HCT116 (cell line): ENCODE data around the gene EFNB1. TPM values are rescaled to one million over a fixed set of nuclear protein-coding genes. Genes with fewer than 3 reads are reported as not detected.

ENCODE experiments used
- ATAC-seq: fragments of 200-7000 bp; cut with Tn5 transposase; 2 replicates; pipeline ENCODE4 v1.9.1; 2020; ENCODE audit warnings: mild to moderate bottlenecking, moderate library complexity
- BruUV-seq: library from RNA; stranded (reverse); fragments of 400-500 nt; replicated peaks from 2 replicates; lab custom pipeline; 2021; lab: Mats Ljungman, UMichigan
- CTCF ChIA-PET: fragments of 300-600 bp; sonication (Branson Sonifier 250); formaldehyde crosslinking; loops from one replicate; lab custom pipeline; 2021; ENCODE audit warnings: antibody characterized with exemption; lab: Charles Lee
- POLR2A ChIA-PET: fragments of 300-600, 350-600 bp; sonication (Branson Sonifier 250); formaldehyde crosslinking; loops from one replicate; lab custom pipeline; 2021; ENCODE audit warnings: antibody characterized with exemption; lab: Charles Lee
- RAD21 ChIA-PET, 2 experiments: fragments of 300-600 bp; sonication (Branson Sonifier 250); formaldehyde crosslinking; loops; one replicate each; lab custom pipeline; 2023; ENCODE audit warnings: low total read pairs in 2 of 2; ENCODE audit not compliant: uncharacterized antibody in 2 of 2, unreplicated experiment in 2 of 2, low non-redundant PET in 1 of 2; lab: Charles Lee
- DNase-seq: peaks from one replicate; pipeline ENCODE4 v3.0.0-alpha.2; 2010; ENCODE audit warnings: low read depth, low spot score
- H2AFZ ChIP-seq: fragments of 200-600 bp; shearing (Covaris generic), sonication (generic); 2 replicates; pipeline ENCODE4 v1.6.1; 2017; ENCODE audit warnings: low read depth, mixed run types, mixed read lengths, antibody characterized with exemption, low read length; ENCODE audit not compliant: poor library complexity, severe bottlenecking
- H3K27ac ChIP-seq: 2 replicates; pipeline ENCODE4 v1.5.1; 2012; ENCODE audit warnings: low read depth, low read length
- H3K27me3 ChIP-seq: fragments of 200-600 bp; sonication (generic); 2 replicates; pipeline ENCODE4 v1.6.1; 2016; ENCODE audit warnings: mixed run types, low read length, mixed read lengths; ENCODE audit not compliant: insufficient read depth
- H3K36me3 ChIP-seq, 2 experiments: fragments of 200-500 bp in 1 of 2; fragments of 200-600 bp in 1 of 2; sonication (Bioruptor generic) in 1 of 2; sonication (generic) in 1 of 2; 2 replicates each; pipeline versions ENCODE4 v1.5.1 to v1.6.1; 2014 to 2016; ENCODE audit warnings: low read length in 2 of 2, inconsistent platforms in 1 of 2, mixed read lengths in 1 of 2, mixed run types in 1 of 2; ENCODE audit not compliant: insufficient read depth in 2 of 2, control insufficient read depth in 1 of 2
- H3K4me1 ChIP-seq, 2 experiments: fragments of 200-600 bp in 1 of 2; sonication (generic) in 1 of 2; 2 replicates each; pipeline versions ENCODE4 v1.5.1 to v1.6.1; 2012 to 2017; ENCODE audit warnings: low read length in 2 of 2, inconsistent platforms in 1 of 2, mild to moderate bottlenecking in 1 of 2, mixed read lengths in 1 of 2, mixed run types in 1 of 2, moderate library complexity in 1 of 2; ENCODE audit not compliant: insufficient read depth in 2 of 2, control insufficient read depth in 1 of 2
- H3K4me2 ChIP-seq: fragments of 200-600 bp; sonication (generic); 2 replicates; pipeline ENCODE4 v1.6.1; 2017; ENCODE audit warnings: mixed run types, low read length, mixed read lengths
- H3K4me3 ChIP-seq, 2 experiments: fragments of 200-600 bp in 1 of 2; sonication (generic) in 1 of 2; replicated peaks in 1 of 2; 2 replicates each; pipeline ENCODE4 v1.5.1; 2011 to 2016; ENCODE audit warnings: low read length in 2 of 2, control low read depth in 1 of 2, low read depth in 1 of 2, mild to moderate bottlenecking in 1 of 2, mixed read lengths in 1 of 2, mixed run types in 1 of 2
- H3K79me2 ChIP-seq: fragments of 200-600 bp; sonication (generic); 2 replicates; pipeline ENCODE4 v1.6.1; 2017; ENCODE audit warnings: mild to moderate bottlenecking, mixed run types, low read length, moderate library complexity, mixed read lengths; ENCODE audit not compliant: insufficient read depth
- H3K9ac ChIP-seq: fragments of 200-600 bp; sonication (generic); 2 replicates; pipeline ENCODE4 v1.6.1; 2016; ENCODE audit warnings: low read length, mixed read lengths
- H3K9me2 ChIP-seq: fragments of 200-600 bp; sonication (generic), shearing (Covaris generic); 2 replicates; pipeline ENCODE4 v1.6.1; 2017; ENCODE audit warnings: mixed run types, mild to moderate bottlenecking, moderate library complexity; ENCODE audit not compliant: insufficient read depth
- H3K9me3 ChIP-seq, 2 experiments: fragments of 200-500 bp in 1 of 2; fragments of 200-600 bp in 1 of 2; sonication (Bioruptor generic) in 1 of 2; sonication (generic) in 1 of 2; 2 replicates each; pipeline ENCODE4 v1.6.1; 2014 to 2017; ENCODE audit warnings: low read length in 2 of 2, mixed read lengths in 2 of 2, inconsistent platforms in 1 of 2, low read depth in 1 of 2, mild to moderate bottlenecking in 1 of 2, mixed run types in 1 of 2, moderate library complexity in 1 of 2; ENCODE audit not compliant: control insufficient read depth in 1 of 2, insufficient read depth in 1 of 2
- H4K20me1 ChIP-seq: fragments of 200-600 bp; sonication (generic), shearing (Covaris generic); 2 replicates; pipeline ENCODE4 v1.6.1; 2017; ENCODE audit warnings: mixed run types, mild to moderate bottlenecking, moderate library complexity; ENCODE audit not compliant: insufficient read depth
- ATF3 ChIP-seq: IDR thresholded peaks from 2 replicates; pipeline ENCODE4 v1.6.1; 2012
- CEBPB ChIP-seq: IDR thresholded peaks from 2 replicates; pipeline ENCODE4 v1.6.1; 2012; ENCODE audit warnings: low read depth
- EGR1 ChIP-seq: IDR thresholded peaks from 2 replicates; pipeline ENCODE4 v1.6.1; 2012; ENCODE audit warnings: low read depth
- ELF1 ChIP-seq: IDR thresholded peaks from 2 replicates; pipeline ENCODE4 v1.6.1; 2012; ENCODE audit warnings: low read depth, borderline replicate concordance
- EZH2 ChIP-seq: fragments of 200-600 bp; sonication (generic); IDR thresholded peaks from 2 replicates; pipeline ENCODE4 v1.6.1; 2017; ENCODE audit warnings: antibody characterized with exemption, mixed run types
- EZH2phosphoT487 ChIP-seq: fragments of 200-600 bp; IDR thresholded peaks from 2 replicates; pipeline ENCODE4 v1.6.1; 2018; ENCODE audit warnings: antibody characterized with exemption, borderline replicate concordance
- JUND ChIP-seq: IDR thresholded peaks from 2 replicates; pipeline ENCODE4 v1.6.1; 2012
- POLR2A ChIP-seq: IDR thresholded peaks from 2 replicates; pipeline ENCODE4 v1.7.0; 2011; ENCODE audit warnings: borderline replicate concordance; ENCODE audit not compliant: insufficient read depth, insufficient read length; ENCODE audit errors: extremely low read depth
- POLR2AphosphoS5 ChIP-seq: IDR thresholded peaks from 2 replicates; pipeline ENCODE4 v1.6.1; 2011; ENCODE audit warnings: mild to moderate bottlenecking, low read depth, low read length, moderate library complexity
- RAD21 ChIP-seq: IDR thresholded peaks from 2 replicates; pipeline ENCODE4 v1.6.1; 2012; ENCODE audit warnings: low read depth, mild to moderate bottlenecking
- REST ChIP-seq: IDR thresholded peaks from 2 replicates; pipeline ENCODE4 v1.6.1; 2012; ENCODE audit warnings: low read depth
- SP1 ChIP-seq: IDR thresholded peaks from 2 replicates; pipeline ENCODE4 v1.6.1; 2012; ENCODE audit warnings: low read depth
- SRF ChIP-seq: IDR thresholded peaks from 2 replicates; pipeline ENCODE4 v1.6.1; 2012; ENCODE audit warnings: low read depth
- TCF7L2 ChIP-seq: IDR thresholded peaks from 2 replicates; pipeline ENCODE4 v1.7.0; 2011; ENCODE audit warnings: borderline replicate concordance, inconsistent platforms; ENCODE audit not compliant: insufficient read depth, insufficient read length; ENCODE audit errors: extremely low read depth
- ZFX ChIP-seq: fragments of 450-650 bp; IDR thresholded peaks from 2 replicates; pipeline ENCODE4 v1.6.1; 2017
- ZNF274 ChIP-seq: fragments of 200-500 bp; sonication (Bioruptor generic); IDR thresholded peaks from 2 replicates; pipeline ENCODE4 v1.6.1; 2014; ENCODE audit warnings: mild to moderate bottlenecking, low read depth, low read length, inconsistent platforms
- intact Hi-C: fragments of 100-400 bp; cut with micrococcal nuclease; formaldehyde crosslinking; loops from 2 replicates; pipeline ENCODE4 v1.10.0; 2022
- total RNA-seq: library from RNA; stranded (reverse); gene quantifications from one replicate; pipeline ENCODE4 v1.2.1, GENCODE V29; 2021; ENCODE audit not compliant: unreplicated experiment

The EFNB1 gene
- total RNA-seq, 1 experiment from 2014 or later: 14.7 TPM

- POLR2A ChIA-PET: no interaction called here
Measured at GRCh38 chrX:68883800-68884199, 55.0 kb downstream of the EFNB1 start.

GRCh38 chrX:68889249-68889648 is 60.4 kb downstream of the EFNB1 start:
- ATAC-seq: no peak
- H3K9ac ChIP-seq: no peak overlapping the region
- CTCF ChIA-PET: no interaction called here
- POLR2A ChIA-PET: no interaction called here
- H3K4me1 ChIP-seq: no peaks in the 10 kb centered on the region
- DNase-seq: no peak
- BruUV-seq: no TSS peak
- no peak overlapping the region for H3K4me2 ChIP-seq
- H2AFZ ChIP-seq: no peak overlapping the region
- H3K36me3 ChIP-seq: no peaks in the 10 kb centered on the region
- H3K27ac ChIP-seq: no peak overlapping the region
- TF ChIP-seq POLR2A (no peak), POLR2AphosphoS5 (no peak), EZH2 (no peak), SRF (no peak), TCF7L2 (no peak), ZFX (no peak), EZH2phosphoT487 (no peak), EGR1 (no peak), ATF3 (no peak), ZNF274 (no peak), ELF1 (no peak), SP1 (no peak), JUND (no peak), RAD21 (no peak), CEBPB (no peak), REST (no peak)
- peaks cover 11% of the 10 kb centered on the region; the same call in 1 of the 2 replicates for H3K27me3 ChIP-seq
- no peaks in the 10 kb centered on the region for H3K79me2 ChIP-seq
- intact Hi-C loops: no loop called here
- H4K20me1 ChIP-seq: no peaks in the 10 kb centered on the region
- no peaks in the 10 kb centered on the region for H3K9me2 ChIP-seq
- no peak overlapping the region for H3K4me3 ChIP-seq
- RAD21 ChIA-PET: no interaction called here
- H3K9me3 ChIP-seq: no peaks in the 10 kb centered on the region

More at GRCh38 chrX:68883800-68884199, 55.0 kb downstream of the EFNB1 start:
- ChIA-PET CTCF (no interaction called here), RAD21 (no interaction called here)
- TF ChIP-seq ATF3: no peak
- TF ChIP-seq TCF7L2: no peak
- TF ChIP-seq RAD21: no peak
- Histone ChIP-seq H3K9me2 (no peaks in the 10 kb centered on the region), H3K36me3 (no peaks in the 10 kb centered on the region), H3K27me3 (peaks cover 11% of the 10 kb centered on the region; the same call in 1 of the 2 replicates), H3K4me2 (no peak overlapping the region), H4K20me1 (no peaks in the 10 kb centered on the region), H3K9ac (no peak overlapping the region), H2AFZ (no peak overlapping the region), H3K4me3 (no peak overlapping the region), H3K27ac (no peak overlapping the region), H3K9me3 (no peaks in the 10 kb centered on the region), H3K4me1 (no peaks in the 10 kb centered on the region), H3K79me2 (no peaks in the 10 kb centered on the region)
- DNase-seq: no peak
- ATAC-seq: no peak
- intact Hi-C loops: no loop called here
- no TSS peak for BruUV-seq
